RWPE2 (cell line): ENCODE data around the gene TMTC4.
A peak's percentile ranks its signal among the peaks of the same experiment; 100 is the strongest.

Source experiments
- ATAC-seq: fragments of 200-7000 bp; cut with Tn5 transposase; 3 replicates; pipeline ENCODE4 v1.9.1; 2021; ENCODE audit warnings: low read depth
- DNase-seq: peaks from one replicate; pipeline ENCODE4 v3.0.0-alpha.2; 2020; ENCODE audit warnings: low spot score
- H3K27ac ChIP-seq: fragments of 450-650 bp; 2 replicates; pipeline ENCODE4 v1.5.1; 2017; ENCODE audit warnings: mild to moderate bottlenecking; ENCODE audit not compliant: poor library complexity, severe bottlenecking
- H3K27me3 ChIP-seq: fragments of 250-450 bp; sonication (Bioruptor Pico); 2 replicates; pipeline ENCODE4 v1.5.1; 2021; ENCODE audit warnings: mild to moderate bottlenecking, moderate library complexity; ENCODE audit not compliant: insufficient read depth, poor library complexity, severe bottlenecking
- H3K36me3 ChIP-seq: fragments of 250-450 bp; sonication (Bioruptor Pico); 2 replicates; pipeline ENCODE4 v1.5.1; 2020; ENCODE audit warnings: low read depth, mild to moderate bottlenecking, moderate library complexity
- H3K4me1 ChIP-seq: fragments of 250-450 bp; sonication (Bioruptor Pico); 2 replicates; pipeline ENCODE4 v1.5.1; 2021; ENCODE audit warnings: mild to moderate bottlenecking, moderate library complexity; ENCODE audit not compliant: insufficient read depth, poor library complexity, severe bottlenecking
- H3K4me3 ChIP-seq: fragments of 250-450 bp; sonication (Bioruptor Pico); 2 replicates; pipeline ENCODE4 v1.5.1; 2021; ENCODE audit warnings: mild to moderate bottlenecking, moderate library complexity; ENCODE audit not compliant: severe bottlenecking
- H3K9me3 ChIP-seq: fragments of 250-450 bp; sonication (Bioruptor Pico); 2 replicates; pipeline ENCODE4 v1.5.1; 2021; ENCODE audit warnings: mild to moderate bottlenecking, moderate library complexity; ENCODE audit not compliant: severe bottlenecking
- TF ChIP-seq, protein P1 (sequence below): fragments of 450-650 bp; IDR thresholded peaks from one replicate; pipeline ENCODE4 v1.5.1; 2017; ENCODE audit warnings: mild to moderate bottlenecking, moderate library complexity; ENCODE audit not compliant: poor library complexity, severe bottlenecking

The TMTC4 gene

GRCh38 chr13:100573121-100573520 is 101.5 kb downstream of the TMTC4 start:
- peak; percentile 89 for ATAC-seq
- Histone ChIP-seq H3K4me3 (no peak overlapping the region), H3K36me3 (no peaks in the 10 kb centered on the region), H3K9me3 (no peaks in the 10 kb centered on the region), H3K4me1 (no peaks in the 10 kb centered on the region), H3K27me3 (no peaks in the 10 kb centered on the region), H3K27ac (no peak overlapping the region)
- no peak for DNase-seq
- TF ChIP-seq, protein P1, sequence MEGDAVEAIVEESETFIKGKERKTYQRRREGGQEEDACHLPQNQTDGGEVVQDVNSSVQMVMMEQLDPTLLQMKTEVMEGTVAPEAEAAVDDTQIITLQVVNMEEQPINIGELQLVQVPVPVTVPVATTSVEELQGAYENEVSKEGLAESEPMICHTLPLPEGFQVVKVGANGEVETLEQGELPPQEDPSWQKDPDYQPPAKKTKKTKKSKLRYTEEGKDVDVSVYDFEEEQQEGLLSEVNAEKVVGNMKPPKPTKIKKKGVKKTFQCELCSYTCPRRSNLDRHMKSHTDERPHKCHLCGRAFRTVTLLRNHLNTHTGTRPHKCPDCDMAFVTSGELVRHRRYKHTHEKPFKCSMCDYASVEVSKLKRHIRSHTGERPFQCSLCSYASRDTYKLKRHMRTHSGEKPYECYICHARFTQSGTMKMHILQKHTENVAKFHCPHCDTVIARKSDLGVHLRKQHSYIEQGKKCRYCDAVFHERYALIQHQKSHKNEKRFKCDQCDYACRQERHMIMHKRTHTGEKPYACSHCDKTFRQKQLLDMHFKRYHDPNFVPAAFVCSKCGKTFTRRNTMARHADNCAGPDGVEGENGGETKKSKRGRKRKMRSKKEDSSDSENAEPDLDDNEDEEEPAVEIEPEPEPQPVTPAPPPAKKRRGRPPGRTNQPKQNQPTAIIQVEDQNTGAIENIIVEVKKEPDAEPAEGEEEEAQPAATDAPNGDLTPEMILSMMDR = peak; percentile 78

DNA sequence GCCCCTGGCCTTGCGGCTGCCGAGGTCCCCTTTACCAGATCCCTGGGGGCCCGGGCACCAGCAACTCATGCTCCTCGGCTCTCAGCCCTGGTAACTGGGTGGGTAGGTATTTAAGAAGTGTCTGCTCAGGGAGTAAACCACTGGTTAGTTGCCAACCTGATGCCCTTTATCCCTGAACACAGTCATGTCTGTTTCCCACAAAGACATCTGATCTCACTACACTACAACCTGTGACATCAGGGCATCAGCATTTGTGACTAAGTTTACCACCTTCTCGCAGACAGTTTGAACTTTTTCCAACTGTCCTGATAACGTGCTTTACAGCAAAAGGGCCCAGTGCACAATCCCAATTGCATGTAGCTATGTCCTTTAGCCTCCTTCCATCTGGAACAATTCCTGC is 108.1 kb downstream of the TMTC4 start:
- ATAC-seq = no peak; the same call in 2 of the 3 replicates
- no peaks in the 10 kb centered on the region for H3K4me1 ChIP-seq
- H3K4me3 ChIP-seq = no peak overlapping the region
- no peak overlapping the region for H3K27ac ChIP-seq
- DNase-seq = no peak
- TF ChIP-seq, protein P1 = no peak
- H3K27me3 ChIP-seq = no peaks in the 10 kb centered on the region
- H3K36me3 ChIP-seq = no peaks in the 10 kb centered on the region
- H3K9me3 ChIP-seq = no peaks in the 10 kb centered on the region

DNA sequence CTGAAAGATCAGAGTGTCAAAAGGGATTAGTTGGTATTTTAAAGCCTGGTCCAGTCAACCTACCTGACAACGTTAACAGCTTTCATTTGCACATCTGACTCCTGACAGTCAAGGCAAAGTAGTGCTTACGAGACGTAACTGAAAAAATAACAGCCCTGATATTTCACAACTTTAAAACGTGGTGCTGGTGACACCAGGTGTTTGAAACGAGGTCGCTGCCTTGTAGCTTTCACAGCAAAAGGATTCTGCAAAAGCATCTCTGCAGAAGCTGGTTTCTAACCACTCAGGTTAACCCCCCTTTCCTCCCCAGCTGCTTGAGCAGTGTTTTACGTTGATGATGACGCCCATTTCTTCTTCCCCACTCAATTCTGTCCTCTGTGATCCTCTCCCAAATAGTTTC is 109.3 kb downstream of the TMTC4 start:
- Histone ChIP-seq H3K27ac (no peak overlapping the region), H3K27me3 (no peaks in the 10 kb centered on the region), H3K36me3 (no peaks in the 10 kb centered on the region), H3K9me3 (no peaks in the 10 kb centered on the region), H3K4me3 (no peak overlapping the region), H3K4me1 (no peaks in the 10 kb centered on the region)
- DNase-seq = no peak
- no peak for ATAC-seq
- TF ChIP-seq, protein P1 = no peak

DNA sequence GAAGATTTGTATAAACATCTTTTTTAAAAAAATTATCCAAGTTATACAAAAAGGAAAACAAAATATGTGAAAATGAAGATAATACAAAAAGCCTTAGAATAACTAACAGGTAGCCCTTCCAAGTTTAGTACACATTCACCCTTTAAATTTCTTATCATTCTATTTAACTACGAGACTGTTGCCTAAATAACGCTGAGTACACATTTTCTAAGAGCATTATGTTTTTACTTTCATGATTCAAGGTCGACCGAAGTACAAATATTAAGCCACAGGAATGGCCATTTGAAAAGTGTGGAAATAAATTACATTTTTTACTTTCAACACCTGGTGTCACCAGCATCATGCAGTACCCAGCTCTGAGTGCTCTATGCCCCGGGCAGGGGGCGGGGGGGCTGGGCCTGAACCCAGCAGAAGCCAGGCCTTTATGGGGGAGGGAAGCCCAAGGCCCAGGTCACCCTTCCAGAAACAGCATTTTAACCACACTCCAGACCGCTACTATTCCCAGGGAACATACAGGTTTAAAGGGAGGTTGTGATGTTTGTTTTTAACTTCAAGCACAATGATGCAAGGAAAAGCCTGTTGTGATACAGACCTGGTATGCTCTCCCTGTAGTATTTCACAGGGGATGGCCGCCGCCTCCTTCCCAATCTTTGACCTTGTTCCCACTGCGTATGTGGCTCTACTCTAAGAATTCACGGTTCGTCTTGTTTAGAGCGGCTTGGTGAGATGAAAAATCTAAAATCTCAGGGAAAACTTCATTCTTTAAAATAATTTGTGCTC is 110.0 kb downstream of the TMTC4 start:
- H3K4me3 ChIP-seq = no peak overlapping the region
- TF ChIP-seq, protein P1 = no peak
- ATAC-seq (no peak), DNase-seq (no peak)
- no peaks in the 10 kb centered on the region for H3K4me1 ChIP-seq
- no peaks in the 10 kb centered on the region for H3K9me3 ChIP-seq
- no peaks in the 10 kb centered on the region for H3K27me3 ChIP-seq
- no peaks in the 10 kb centered on the region for H3K36me3 ChIP-seq
- no peak overlapping the region for H3K27ac ChIP-seq

GRCh38 chr13:100563779-100564178 is 110.8 kb downstream of the TMTC4 start:
- Histone ChIP-seq H3K27me3 (no peaks in the 10 kb centered on the region), H3K4me3 (no peak overlapping the region), H3K4me1 (no peaks in the 10 kb centered on the region), H3K27ac (no peak overlapping the region), H3K9me3 (no peaks in the 10 kb centered on the region), H3K36me3 (no peaks in the 10 kb centered on the region)
- ATAC-seq = no peak
- TF ChIP-seq, protein P1 = no peak
- DNase-seq = no peak
